Vagina (tissue), 2 donors: ENCODE measurements around the gene PTPRN2. TPM values are rescaled to one million over a fixed set of nuclear protein-coding genes. Genes with fewer than 3 reads are reported as not detected.

Experiments
- DNase-seq, 2 donors: peaks; one replicate each; pipeline ENCODE4 v3.0.0-alpha.2; 2017; ENCODE audit errors: extremely low spot score in 2 of 2
- H3K27ac ChIP-seq: fragments of 200-600 bp; sonication (generic); one replicate; pipeline ENCODE4 v1.5.1; 2019
- H3K27me3 ChIP-seq: fragments of 200-600 bp; sonication (generic); one replicate; pipeline ENCODE4 v1.5.1; 2019
- H3K36me3 ChIP-seq, 2 donors: fragments of 200-600 bp; sonication (generic); one replicate each; pipeline ENCODE4 v1.5.1; 2017 to 2019
- H3K4me1 ChIP-seq: fragments of 200-600 bp; sonication (generic); one replicate; pipeline ENCODE4 v1.5.1; 2019
- H3K4me3 ChIP-seq, 2 donors: fragments of 200-600 bp; sonication (generic); 1 replicate in 1 of 2; 2 replicates in 1 of 2; pipeline ENCODE4 v1.5.1; 2016 to 2019
- H3K9me3 ChIP-seq: fragments of 200-600 bp; sonication (generic); one replicate; pipeline ENCODE4 v1.5.1; 2019
- POLR2A ChIP-seq, 2 donors: fragments of 450-650 bp; IDR thresholded peaks; one replicate each; pipeline ENCODE4 v1.6.1; 2017; ENCODE audit warnings: antibody characterized with exemption in 2 of 2, mild to moderate bottlenecking in 2 of 2, moderate library complexity in 2 of 2
- POLR2AphosphoS5 ChIP-seq, 2 donors: sonication (generic); formaldehyde crosslinking; IDR thresholded peaks; one replicate each; pipeline ENCODE4 v1.9.0; 2017; ENCODE audit warnings: antibody characterized with exemption in 2 of 2, mild to moderate bottlenecking in 2 of 2, low read depth in 1 of 2; ENCODE audit not compliant: insufficient read depth in 1 of 2
- intact Hi-C: fragments of 100-400 bp; cut with DNase I; formaldehyde crosslinking; loops from one replicate; pipeline ENCODE4 v1.15.1; 2023
- total RNA-seq: library from RNA; depleted of rRNA; stranded (reverse); fragments of >200 nt; gene quantifications from one replicate; pipeline ENCODE4 v1.2.3, GENCODE V29; 2016
- TF ChIP-seq, protein P1 (sequence below), 3 experiments: fragments of 450-650 bp in 2 of 3; fragments of 200-600 bp in 1 of 3; sonication (generic) in 1 of 3; IDR thresholded peaks; one replicate each; pipeline ENCODE4 v1.5.1; 2017 to 2019; ENCODE audit warnings: antibody characterized with exemption in 3 of 3, mild to moderate bottlenecking in 2 of 3, moderate library complexity in 2 of 3

PTPRN2 gene
- total RNA-seq, 1 donor from 2014 or later: 7.4 TPM

GRCh38 chr7:158264881-158265742, 322.5 kb downstream of the PTPRN2 start:
- TF ChIP-seq, protein P1, sequence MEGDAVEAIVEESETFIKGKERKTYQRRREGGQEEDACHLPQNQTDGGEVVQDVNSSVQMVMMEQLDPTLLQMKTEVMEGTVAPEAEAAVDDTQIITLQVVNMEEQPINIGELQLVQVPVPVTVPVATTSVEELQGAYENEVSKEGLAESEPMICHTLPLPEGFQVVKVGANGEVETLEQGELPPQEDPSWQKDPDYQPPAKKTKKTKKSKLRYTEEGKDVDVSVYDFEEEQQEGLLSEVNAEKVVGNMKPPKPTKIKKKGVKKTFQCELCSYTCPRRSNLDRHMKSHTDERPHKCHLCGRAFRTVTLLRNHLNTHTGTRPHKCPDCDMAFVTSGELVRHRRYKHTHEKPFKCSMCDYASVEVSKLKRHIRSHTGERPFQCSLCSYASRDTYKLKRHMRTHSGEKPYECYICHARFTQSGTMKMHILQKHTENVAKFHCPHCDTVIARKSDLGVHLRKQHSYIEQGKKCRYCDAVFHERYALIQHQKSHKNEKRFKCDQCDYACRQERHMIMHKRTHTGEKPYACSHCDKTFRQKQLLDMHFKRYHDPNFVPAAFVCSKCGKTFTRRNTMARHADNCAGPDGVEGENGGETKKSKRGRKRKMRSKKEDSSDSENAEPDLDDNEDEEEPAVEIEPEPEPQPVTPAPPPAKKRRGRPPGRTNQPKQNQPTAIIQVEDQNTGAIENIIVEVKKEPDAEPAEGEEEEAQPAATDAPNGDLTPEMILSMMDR (IDR thresholded peaks at IDR 0.05): no peak
- TF ChIP-seq POLR2AphosphoS5 (IDR thresholded peaks at IDR 0.05; ENCODE audit: insufficient read depth in 1 of 2, low read depth in 1 of 2) (no peak), POLR2A (IDR thresholded peaks at IDR 0.05) (no peak)
- Histone ChIP-seq H3K27me3 (no peaks in the 10 kb centered on the region), H3K36me3 (no peaks in the 10 kb centered on the region), H3K9me3 (no peaks in the 10 kb centered on the region), H3K27ac (no peak overlapping the region), H3K4me3 (no peak overlapping the region), H3K4me1 (no peaks in the 10 kb centered on the region)
- intact Hi-C loops: no loop called here
- DNase-seq: no peak

DNA sequence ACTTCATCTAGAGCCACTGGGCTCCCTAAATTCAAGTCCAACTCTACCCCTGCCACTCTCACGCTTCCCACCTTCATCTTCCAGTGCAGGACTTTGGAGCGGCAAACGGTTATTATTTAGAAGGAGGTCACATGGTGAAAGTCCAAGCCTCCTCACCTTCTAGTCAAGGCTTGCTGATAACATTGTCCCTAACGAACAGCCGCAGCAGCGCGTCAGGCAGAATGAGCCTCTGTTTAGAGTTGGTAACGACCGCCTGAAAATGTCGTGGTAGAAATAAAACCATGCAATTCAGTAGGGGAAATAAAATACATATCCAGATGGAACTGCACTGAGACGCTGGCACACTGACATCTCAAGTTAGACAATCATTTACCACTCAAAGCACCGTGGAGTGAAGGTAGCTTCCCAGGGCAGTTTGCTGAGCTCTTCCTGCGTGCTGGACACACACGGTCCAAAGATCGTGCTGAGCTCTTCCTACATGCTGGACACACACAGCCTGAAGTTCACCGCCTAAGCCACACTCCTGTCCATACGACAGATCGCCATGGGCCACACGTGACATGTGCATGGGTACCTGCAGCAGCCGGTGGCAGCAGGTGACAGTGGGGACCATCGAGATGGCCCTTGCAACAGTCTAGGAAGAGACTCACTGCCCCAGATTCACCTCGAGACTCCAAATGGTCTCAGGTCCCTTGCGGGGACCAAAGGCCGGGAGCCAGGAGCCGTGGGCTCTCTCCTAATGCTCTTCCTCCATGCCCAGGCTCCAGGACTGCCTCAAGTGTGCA, 323.5 kb downstream of the PTPRN2 start:
- H3K4me1 ChIP-seq: no peaks in the 10 kb centered on the region
- H3K36me3 ChIP-seq: no peaks in the 10 kb centered on the region
- H3K27me3 ChIP-seq: no peaks in the 10 kb centered on the region
- H3K9me3 ChIP-seq: no peaks in the 10 kb centered on the region
- TF ChIP-seq POLR2AphosphoS5 (IDR thresholded peaks at IDR 0.05; ENCODE audit: insufficient read depth in 1 of 2, low read depth in 1 of 2) (no peak), POLR2A (IDR thresholded peaks at IDR 0.05) (no peak)
- TF ChIP-seq, protein P1 (IDR thresholded peaks at IDR 0.05): no peak
- no peak for DNase-seq
- no peak overlapping the region for H3K27ac ChIP-seq
- no peak overlapping the region for H3K4me3 ChIP-seq
- intact Hi-C loops: no loop called here

- Histone ChIP-seq H3K27me3 (no peaks in the 10 kb centered on the region), H3K4me3 (no peak overlapping the region), H3K27ac (no peak overlapping the region), H3K4me1 (no peaks in the 10 kb centered on the region), H3K36me3 (no peaks in the 10 kb centered on the region), H3K9me3 (no peaks in the 10 kb centered on the region)
- no peak for DNase-seq
- TF ChIP-seq POLR2AphosphoS5 (IDR thresholded peaks at IDR 0.05; ENCODE audit: insufficient read depth in 1 of 2, low read depth in 1 of 2) (no peak), POLR2A (IDR thresholded peaks at IDR 0.05) (no peak)
- TF ChIP-seq, protein P1 (IDR thresholded peaks at IDR 0.05): no peak
- intact Hi-C loops: no loop called here
These were observed 324.3 kb downstream of the PTPRN2 start for GRCh38 chr7:158263110-158263963.

DNA sequence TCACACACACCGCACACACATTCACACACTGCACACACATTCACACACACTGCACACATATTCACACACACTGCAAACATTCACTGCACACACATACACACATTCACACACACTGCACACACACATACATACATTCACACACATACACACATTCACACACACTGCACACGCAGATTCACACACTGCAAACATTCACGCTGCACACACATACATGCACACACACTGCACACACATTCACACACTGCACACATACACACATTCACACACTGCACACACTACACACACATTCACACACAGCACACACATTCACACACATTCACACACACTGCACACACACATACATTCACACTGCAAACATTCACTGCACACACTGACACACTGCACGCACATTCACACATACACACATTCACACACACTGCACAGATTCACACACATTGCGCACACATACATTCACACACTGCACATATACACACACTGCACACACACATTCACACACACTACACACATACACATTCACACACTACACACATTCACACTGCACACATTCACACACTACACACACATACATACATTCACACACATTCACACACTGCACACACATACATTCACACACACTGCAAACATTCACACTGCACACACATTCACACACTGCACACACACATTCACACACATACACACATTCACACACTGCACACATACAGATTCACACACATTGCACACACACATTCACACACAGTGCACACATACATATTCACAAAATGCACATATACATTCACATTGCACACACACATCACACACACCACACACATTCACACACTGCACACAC, 325.1 kb downstream of the PTPRN2 start:
- DNase-seq: no peak
- intact Hi-C loops: no loop called here
- H3K4me3 ChIP-seq: no peak overlapping the region
- H3K36me3 ChIP-seq: no peaks in the 10 kb centered on the region
- TF ChIP-seq POLR2AphosphoS5 (IDR thresholded peaks at IDR 0.05; ENCODE audit: insufficient read depth in 1 of 2, low read depth in 1 of 2): no peak
- TF ChIP-seq, protein P1 (IDR thresholded peaks at IDR 0.05): no peak
- no peak overlapping the region for H3K27ac ChIP-seq
- H3K9me3 ChIP-seq: no peaks in the 10 kb centered on the region
- no peaks in the 10 kb centered on the region for H3K4me1 ChIP-seq
- no peaks in the 10 kb centered on the region for H3K27me3 ChIP-seq
